Stimulated activated CD8-positive, alpha-beta memory T cell treated with anti-CD3 and anti-CD28 coated beads, Interleukin-4, amount 100 ng/mL, for 1 hour (primary cell): ENCODE results near the gene ADAM22.
"Not testable (repeated sequence)": the region's sequence is repeated elsewhere in the genome, so short reads cannot be mapped to it uniquely, and the experiment has no call there.

Experiments
- DNase-seq, 2 donors: peaks; one replicate each; pipeline ENCODE4 v3.0.0-alpha.2; 2020; ENCODE audit warnings: low read depth in 2 of 2, low spot score in 1 of 2

The ADAM22 gene

DNA sequence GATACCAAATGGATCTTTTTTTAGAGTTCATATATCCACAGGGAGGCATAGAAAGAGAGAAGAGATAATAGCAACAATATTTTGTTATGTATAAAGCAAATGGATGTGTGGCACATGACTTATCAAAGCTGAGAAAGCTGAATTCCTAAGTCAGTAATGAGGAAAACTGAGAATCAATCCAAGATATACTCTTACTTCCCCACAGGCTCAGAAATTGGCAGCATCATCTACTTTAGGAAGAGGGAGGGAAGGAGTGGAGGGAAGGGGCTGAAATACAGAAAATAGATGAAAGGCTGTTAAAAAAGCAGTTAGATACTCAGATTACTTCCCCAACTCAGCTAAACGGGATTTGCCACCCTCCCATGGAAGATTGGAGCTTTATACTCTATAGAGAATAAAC lies 222.3 kb downstream of the ADAM22 start:
- DNase-seq = no peak

DNA sequence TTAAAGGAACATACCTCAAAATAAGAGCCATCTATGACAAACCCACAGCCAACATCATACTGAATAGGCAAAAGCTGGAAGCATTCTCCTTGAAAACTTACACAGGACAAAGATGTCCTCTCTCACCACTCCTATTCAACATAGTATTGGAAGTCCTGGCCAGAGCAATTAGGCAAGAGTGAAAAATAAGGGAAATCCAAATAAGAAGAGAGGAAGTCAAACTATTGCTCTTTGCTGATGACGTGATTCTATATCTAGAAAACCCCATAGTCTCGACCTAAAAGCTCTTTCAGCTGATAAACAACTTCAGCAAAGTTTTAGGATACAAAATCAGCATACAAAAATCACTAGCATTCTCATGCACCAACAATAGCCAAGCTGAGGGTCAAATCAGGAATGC lies 225.7 kb downstream of the ADAM22 start:
- not testable (repeated sequence) for DNase-seq

- DNase-seq = no peak
These were observed 231.6 kb downstream of the ADAM22 start for GRCh38 chr7:88165697-88166096.

DNA sequence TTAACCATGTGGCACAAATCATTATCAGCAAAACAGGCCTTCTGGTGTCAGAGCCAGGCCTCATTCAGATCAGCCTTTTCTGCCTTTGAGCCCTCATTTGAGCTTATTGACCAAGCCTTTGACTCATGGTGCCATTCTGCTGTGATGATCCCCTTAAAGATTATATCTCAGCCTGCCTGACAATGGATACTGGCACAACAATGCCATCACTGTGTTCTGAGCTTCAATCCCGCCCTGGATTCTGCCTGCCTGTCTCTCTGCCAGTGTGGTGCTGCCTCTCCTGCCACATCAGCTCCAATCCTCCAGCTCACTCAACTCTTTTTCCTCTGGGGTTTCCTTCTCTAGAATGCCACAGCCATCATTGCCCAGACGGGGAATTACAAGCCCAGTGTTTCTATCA lies 233.2 kb downstream of the ADAM22 start:
- DNase-seq = no peak

DNA sequence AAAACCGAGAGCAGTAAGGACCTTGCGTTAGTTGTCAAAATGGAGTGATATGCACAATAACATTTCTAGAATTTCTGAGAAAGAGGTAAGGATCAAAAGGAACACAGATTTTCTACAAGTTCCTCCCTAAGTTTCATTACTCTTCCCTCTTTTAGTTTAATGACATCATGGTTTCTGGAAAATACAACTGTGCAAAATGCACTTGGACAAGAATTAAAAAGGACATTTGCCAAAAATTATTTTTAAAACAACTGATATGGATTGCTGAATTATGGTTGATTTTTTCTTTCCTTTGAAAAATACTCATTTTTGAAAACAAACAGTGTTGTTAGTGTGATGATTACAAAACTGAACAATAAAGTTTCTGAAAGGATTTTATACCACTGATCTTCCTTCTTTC lies 233.7 kb downstream of the ADAM22 start:
- DNase-seq = no peak

- no peak for DNase-seq
These were observed 235.8 kb downstream of the ADAM22 start for GRCh38 chr7:88169717-88170320.

GRCh38 chr7:88172842-88173241 lies 238.8 kb downstream of the ADAM22 start:
- no peak for DNase-seq

- DNase-seq = no peak
These were observed 242.1 kb downstream of the ADAM22 start for GRCh38 chr7:88176190-88176589.

GRCh38 chr7:88183051-88183450 lies 249.0 kb downstream of the ADAM22 start:
- no peak for DNase-seq

DNA sequence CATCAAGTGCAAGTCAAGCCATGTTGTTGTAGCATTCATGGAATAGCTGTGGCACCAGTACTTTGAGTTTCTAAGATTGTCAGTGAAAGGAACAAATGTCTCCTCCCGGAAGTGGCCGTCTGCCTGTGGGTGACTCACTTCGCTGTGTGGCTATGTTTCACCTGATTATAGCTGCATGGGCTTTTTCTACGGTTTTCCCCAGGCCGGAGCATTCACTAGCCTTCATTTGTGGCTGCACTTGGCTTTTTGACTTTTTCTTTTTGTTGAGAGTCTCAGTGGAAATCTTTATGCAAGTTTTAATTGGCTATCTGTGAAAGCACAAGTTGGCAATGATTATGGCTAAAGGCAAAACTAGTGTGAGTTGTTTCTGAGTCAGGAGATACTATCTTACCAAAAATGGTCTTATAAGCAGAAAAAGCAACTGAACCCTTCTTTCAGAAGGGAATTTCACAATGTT lies 250.8 kb downstream of the ADAM22 start:
- DNase-seq = no peak

- DNase-seq = no peak
These were observed 251.6 kb downstream of the ADAM22 start for GRCh38 chr7:88185650-88186049.

DNA sequence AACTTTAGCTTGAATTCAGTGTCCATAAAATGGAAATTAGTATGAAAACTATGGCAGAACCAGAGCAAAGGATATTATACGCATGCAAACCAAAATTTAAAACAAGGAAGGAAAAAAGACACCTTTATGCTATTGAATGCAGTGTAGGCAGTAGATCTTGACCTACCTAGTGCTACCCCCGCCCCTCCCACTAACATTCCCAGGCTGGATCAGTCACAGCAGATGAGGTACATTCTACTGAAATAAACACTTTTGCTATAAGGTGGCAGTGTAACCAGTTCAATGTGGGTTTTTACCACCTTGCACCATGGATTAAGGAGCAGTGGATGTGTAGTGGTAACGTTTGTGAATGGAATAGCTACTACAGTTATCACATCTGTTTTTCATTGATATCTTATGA lies 257.9 kb downstream of the ADAM22 start:
- no peak for DNase-seq

GRCh38 chr7:88200261-88200660 lies 266.2 kb downstream of the ADAM22 start:
- DNase-seq = no peak

- DNase-seq = no peak
These were observed 266.7 kb downstream of the ADAM22 start for GRCh38 chr7:88200789-88201188.

GRCh38 chr7:88201305-88201704 lies 267.3 kb downstream of the ADAM22 start:
- DNase-seq = no peak

DNA sequence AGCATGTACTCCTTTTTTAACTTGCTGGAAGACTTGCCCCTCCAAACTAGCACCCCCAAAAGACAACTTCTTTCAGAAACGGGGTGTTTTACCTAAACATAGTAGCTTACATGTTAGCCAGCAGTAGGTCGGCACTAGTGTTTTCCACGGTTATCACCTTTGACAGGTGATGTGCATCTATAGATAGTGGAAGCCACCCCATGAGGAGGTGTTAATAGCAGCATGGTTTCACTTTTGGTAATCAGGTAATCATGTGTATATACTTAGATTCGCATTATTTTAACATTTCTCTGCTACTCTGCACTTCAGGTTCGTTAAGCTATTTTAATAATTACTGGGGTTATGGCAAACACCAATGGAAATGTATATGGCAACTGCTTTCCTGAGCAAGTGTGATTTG lies 268.2 kb downstream of the ADAM22 start:
- DNase-seq = no peak

DNA sequence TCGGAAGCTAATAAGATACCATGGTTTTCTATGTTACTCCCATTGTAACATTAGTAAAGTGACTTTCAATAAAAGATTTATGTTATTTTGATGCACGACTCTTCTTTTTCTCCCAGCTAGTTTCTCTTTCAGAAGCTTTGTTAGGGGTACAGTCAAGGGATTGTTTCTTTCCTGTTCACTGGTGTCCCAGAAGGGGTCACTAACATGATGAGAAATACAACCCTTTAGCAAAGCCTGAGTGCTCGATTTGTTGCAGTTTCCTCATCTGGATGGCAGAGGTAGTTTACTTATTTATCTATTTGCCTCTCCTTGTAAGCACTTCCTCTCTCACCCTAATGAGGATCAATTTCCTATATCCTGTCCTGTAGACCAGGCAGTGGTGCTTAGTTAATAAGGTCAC lies 268.7 kb downstream of the ADAM22 start:
- no peak for DNase-seq

DNA sequence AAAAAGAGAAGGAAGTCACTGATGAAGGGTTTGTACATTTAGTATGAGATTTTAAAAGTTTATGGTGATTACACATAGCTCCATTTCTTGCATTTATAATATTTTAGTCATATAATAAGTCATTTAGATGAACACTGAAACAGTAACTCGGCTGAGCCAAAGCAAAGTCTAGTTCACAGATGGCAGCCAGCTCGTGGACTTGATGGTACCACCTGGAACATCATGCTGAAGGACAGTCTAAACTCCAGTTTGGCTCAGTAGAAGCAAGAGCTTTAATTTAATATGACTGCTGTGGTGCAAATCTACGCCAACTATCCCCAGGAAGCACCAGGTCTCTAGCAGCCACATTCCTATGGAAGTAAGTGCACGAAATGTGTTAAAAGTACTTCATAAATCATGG lies 269.4 kb downstream of the ADAM22 start:
- no peak for DNase-seq

DNA sequence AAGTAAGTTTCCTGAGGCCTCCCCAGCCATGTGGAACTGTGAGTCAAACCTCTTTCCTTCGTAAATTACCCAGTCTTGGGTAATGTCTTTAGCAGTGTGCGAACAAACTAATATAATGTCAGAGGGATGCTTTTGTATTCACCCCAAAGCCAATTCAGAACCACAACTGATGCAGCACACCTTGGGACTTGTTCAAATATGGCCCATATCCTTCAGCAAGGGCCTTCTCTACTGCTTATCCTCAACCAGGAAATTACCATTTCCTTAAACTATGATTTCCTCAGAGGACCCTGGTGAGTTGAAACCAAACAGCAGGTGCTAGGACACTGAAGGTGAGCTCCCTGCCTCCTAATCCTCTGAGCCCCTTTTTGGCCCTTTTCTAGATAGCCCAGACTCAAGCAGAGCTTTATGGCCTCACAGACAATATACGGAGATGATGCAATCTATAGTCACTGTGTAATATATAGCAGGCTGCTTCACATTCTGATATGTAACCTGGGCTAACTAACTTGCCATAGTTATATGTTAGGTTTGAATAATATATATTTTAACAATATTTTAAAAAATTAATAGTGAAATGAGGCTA lies 270.6 kb downstream of the ADAM22 start:
- DNase-seq = no peak

DNA sequence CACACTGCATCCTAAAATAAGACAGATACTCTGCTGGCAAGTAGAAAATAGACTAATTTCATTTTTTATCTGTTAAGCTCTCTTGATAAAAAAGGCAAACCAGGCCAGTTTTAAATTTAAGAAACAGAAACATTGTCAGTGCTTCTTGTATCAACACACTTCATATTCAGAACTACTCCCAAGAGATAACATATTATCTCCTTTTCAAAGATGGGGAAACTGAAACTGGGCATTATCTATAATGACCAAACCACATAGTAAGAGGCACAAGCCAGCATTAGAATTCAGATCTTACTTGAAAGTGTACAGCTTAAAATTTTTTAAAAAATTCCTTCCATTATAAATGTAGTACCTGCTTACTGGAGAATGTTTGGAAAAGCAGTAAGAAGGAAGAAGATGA lies 271.1 kb downstream of the ADAM22 start:
- no peak for DNase-seq

DNA sequence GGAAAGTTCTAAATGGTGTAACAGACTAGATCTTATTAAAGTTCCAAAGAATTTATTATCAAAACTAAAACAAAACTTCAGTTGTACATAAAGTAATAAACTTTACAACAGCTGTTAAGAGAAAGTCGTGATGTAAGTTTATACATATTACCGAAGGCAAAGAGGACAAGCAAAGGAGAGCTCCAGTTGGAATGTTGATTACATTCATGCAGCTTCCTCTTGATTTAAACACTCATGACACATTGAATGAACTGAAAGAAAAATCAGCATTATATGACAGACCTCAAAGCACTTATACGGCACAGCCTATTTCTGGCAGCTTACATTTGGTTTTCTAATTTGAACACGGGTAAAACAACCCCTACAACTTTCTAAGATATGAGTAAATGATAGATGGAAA lies 272.2 kb downstream of the ADAM22 start:
- no peak for DNase-seq

GRCh38 chr7:88208521-88208920 lies 274.5 kb downstream of the ADAM22 start:
- DNase-seq = no peak

GRCh38 chr7:88212918-88213317 lies 278.9 kb downstream of the ADAM22 start:
- no peak for DNase-seq
